HepG2 (cell line): ENCODE results near the gene TRIM74. TPM values are rescaled to one million over a fixed set of nuclear protein-coding genes. Genes with fewer than 3 reads are reported as not detected.
"Not testable (repeated sequence)": the region's sequence is repeated elsewhere in the genome, so short reads cannot be mapped to it uniquely, and the experiment has no call there.

Experiments
- ATAC-seq: fragments of 200-7000 bp; cut with Tn5 transposase; 3 replicates; pipeline ENCODE4 v1.9.1; 2020; ENCODE audit warnings: mild to moderate bottlenecking, moderate library complexity
- BruUV-seq: library from RNA; stranded (reverse); fragments of 400-500 nt; replicated peaks from 2 replicates; lab custom pipeline; 2021; lab: Mats Ljungman, UMichigan
- CTCF ChIA-PET: fragments of 300-600 bp; formaldehyde crosslinking; extraction: SDS; loops from one replicate; lab custom pipeline; 2021; ENCODE audit warnings: low total read pairs, inconsistent platforms, low intra/inter-chr PET ratio; lab: Yijun Ruan, JAX
- POLR2A ChIA-PET: fragments of 350-600 bp; sonication (Branson Sonifier 250); formaldehyde crosslinking; loops from one replicate; lab custom pipeline; 2020; ENCODE audit warnings: antibody characterized with exemption, inconsistent platforms; lab: Yijun Ruan, JAX
- DNase-seq: peaks from one replicate; pipeline ENCODE4 v3.0.0-alpha.2; 2015; ENCODE audit warnings: low spot score
- FAIRE-seq: peaks from 3 replicates; lab custom pipeline; 2011; peaks lifted over from hg19 to GRCh38; lab: Jason Lieb, UNC
- H2AFZ ChIP-seq: one replicate; pipeline ENCODE4 v1.6.1; 2011; ENCODE audit warnings: low read length, inconsistent platforms
- H3K27ac ChIP-seq: fragments of 300-600 bp; 3 replicates; pipeline ENCODE4 v1.8.0; 2011; ENCODE audit warnings: mixed run types, mild to moderate bottlenecking, mixed read lengths, low read length, inconsistent platforms; ENCODE audit not compliant: insufficient read depth; ENCODE audit errors: extremely low read length
- H3K27me3 ChIP-seq, 2 experiments: fragments of 200-600 bp in 1 of 2; 2 replicates in 1 of 2; 3 replicates in 1 of 2; pipeline versions ENCODE4 v1.6.0 to v1.8.0; 2011; ENCODE audit warnings: low read length in 2 of 2, mild to moderate bottlenecking in 2 of 2, moderate library complexity in 2 of 2, inconsistent platforms in 1 of 2; ENCODE audit not compliant: insufficient read depth in 2 of 2, control insufficient read depth in 1 of 2
- H3K36me3 ChIP-seq, 2 experiments: fragments of 200-600 bp in 1 of 2; replicated peaks in 1 of 2; 2 replicates in 1 of 2; 3 replicates in 1 of 2; pipeline versions ENCODE4 v1.5.1 to v1.8.0; 2011; ENCODE audit warnings: low read length in 2 of 2, inconsistent platforms in 1 of 2; ENCODE audit not compliant: insufficient read depth in 2 of 2, control insufficient read depth in 1 of 2
- H3K4me1 ChIP-seq: 2 replicates; pipeline ENCODE4 v1.5.1; 2012; ENCODE audit warnings: low read length, inconsistent platforms; ENCODE audit not compliant: insufficient read depth
- H3K4me2 ChIP-seq: 2 replicates; pipeline ENCODE4 v1.6.0; 2011; ENCODE audit warnings: low read depth, low read length, inconsistent platforms
- H3K4me3 ChIP-seq, 3 experiments: fragments of 200-600 bp in 1 of 3; sonication (generic), shearing (Covaris generic) in 1 of 3; replicated peaks in 1 of 3; 2 replicates each; pipeline ENCODE4 v1.5.1; 2011 to 2016; ENCODE audit warnings: low read length in 3 of 3, inconsistent platforms in 2 of 3, low read depth in 2 of 3, mild to moderate bottlenecking in 2 of 3, control low read depth in 1 of 3, mixed read lengths in 1 of 3; ENCODE audit not compliant: insufficient read depth in 1 of 3
- H3K79me2 ChIP-seq: one replicate; pipeline ENCODE4 v1.6.1; 2011; ENCODE audit warnings: low read length, inconsistent platforms; ENCODE audit not compliant: insufficient read depth
- H3K9ac ChIP-seq: 2 replicates; pipeline ENCODE4 v1.6.0; 2011; ENCODE audit warnings: mild to moderate bottlenecking, low read depth, low read length, inconsistent platforms; ENCODE audit not compliant: insufficient read depth
- H3K9me3 ChIP-seq: 2 replicates; pipeline ENCODE4 v1.5.1; 2012; ENCODE audit warnings: mild to moderate bottlenecking, low read length
- H4K20me1 ChIP-seq: 2 replicates; pipeline ENCODE4 v1.6.0; 2011; ENCODE audit warnings: inconsistent platforms, mild to moderate bottlenecking, low read length, moderate library complexity; ENCODE audit not compliant: insufficient read depth
- WGBS: methylation state at CpG from one replicate; pipeline ENCODE4 v1.1.6; 2017; ENCODE audit warnings: low lambda C conversion rate; 5-methylcytosine and 5-hydroxymethylcytosine counted together
- in situ Hi-C: cut with HindIII; loops from 2 replicates; pipeline ENCODE4 v1.10.0; 2017; ENCODE audit warnings: low pct_unique_long_range_greater_than_20kb; ENCODE audit not compliant: extremely low pct_ligation_motif_present
- intact Hi-C: fragments of 100-400 bp; cut with micrococcal nuclease; formaldehyde crosslinking; loops from one replicate; pipeline ENCODE4 v1.10.0; 2022; ENCODE audit not compliant: unreplicated experiment
- polyA plus RNA-seq, 8 experiments: library from polyadenylated mRNA; depleted of rRNA in 3 of 8; stranded (reverse) in 7 of 8; unstranded in 1 of 8; fragments of >200 nt; fragmentation: Illumina TruSeq in 4 of 8; extraction: Trizol in 4 of 8; gene quantifications; 2 replicates each; pipeline versions ENCODE4 v1.2.1 to v1.2.3, GENCODE V29; 2011 to 2016; ENCODE audit warnings: low read depth in 4 of 8, missing spikeins in 1 of 8, mixed read lengths in 1 of 8; ENCODE audit not compliant: insufficient read depth in 1 of 8
- small RNA-seq, 3 experiments: library from RNA; depleted of rRNA; stranded (forward); fragments of <200 nt; gene quantifications; one replicate each; pipeline ENCODE3, GENCODE V24; 2012; ENCODE audit warnings: low read depth in 2 of 3, low replicate concordance in 1 of 3; ENCODE audit not compliant: insufficient read length in 3 of 3, insufficient read depth in 2 of 3
- total RNA-seq, 5 experiments: library from RNA; depleted of rRNA; stranded (reverse); fragments of >200 nt; fragmentation: Illumina TruSeq; extraction: Trizol; gene quantifications; 2 replicates each; pipeline ENCODE4 v1.2.3, GENCODE V29; 2016; ENCODE audit warnings: low read depth in 1 of 5

TRIM74 gene
- total and polyA plus RNA-seq, 2 of the 13 experiments (the other 11 are each of a cell fraction or from before 2014, with no cell fraction given): 0.51 to 1.4 TPM

DNA sequence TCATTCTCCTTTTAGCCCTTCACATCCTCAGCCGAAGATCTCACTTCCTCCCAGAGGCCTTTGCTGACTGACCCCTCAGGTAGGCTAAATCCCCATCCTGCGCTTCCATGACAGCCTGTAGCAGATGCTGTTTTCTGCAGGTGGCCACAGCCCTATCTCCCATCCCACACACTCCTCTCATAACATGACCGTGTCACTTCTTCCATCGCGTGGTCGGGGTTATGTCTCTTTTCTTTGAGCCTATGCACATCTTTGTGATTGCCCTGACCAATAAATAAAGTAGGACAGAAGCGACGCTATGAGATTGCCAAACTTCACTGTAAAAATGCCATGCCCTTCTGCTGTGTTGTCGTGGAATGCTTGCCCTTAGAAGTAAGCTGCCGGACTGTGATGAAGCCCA is 55.5 kb downstream of the TRIM74 start:
- H3K79me2 ChIP-seq: peaks cover 41% of the 10 kb centered on the region
- H3K27me3 ChIP-seq, CTCF ChIA-PET, H3K9me3 ChIP-seq, POLR2A ChIA-PET, BruUV-seq, ATAC-seq, H3K4me2 ChIP-seq, H3K27ac ChIP-seq, DNase-seq, in situ Hi-C loops, H2AFZ ChIP-seq, FAIRE-seq, H3K4me3 ChIP-seq, H3K9ac ChIP-seq: not testable (repeated sequence)
- WGBS: 95% methylated on average over 10 of the region's 10 CpGs
- H3K4me1 ChIP-seq: peaks cover 35% of the 10 kb centered on the region
- peaks cover 13% of the 10 kb centered on the region; the same call in 1 of the 2 replicates for H4K20me1 ChIP-seq
- intact Hi-C loops: loop anchor here (2.0 kb wide), 1 partner anchor 85 kb away; the partner anchor contains the start of gene TYW1B
- H3K36me3 ChIP-seq: peaks cover 6 to 38% of the 10 kb centered on the region in 2 experiments; a peak in 4 of 5 replicates

DNA sequence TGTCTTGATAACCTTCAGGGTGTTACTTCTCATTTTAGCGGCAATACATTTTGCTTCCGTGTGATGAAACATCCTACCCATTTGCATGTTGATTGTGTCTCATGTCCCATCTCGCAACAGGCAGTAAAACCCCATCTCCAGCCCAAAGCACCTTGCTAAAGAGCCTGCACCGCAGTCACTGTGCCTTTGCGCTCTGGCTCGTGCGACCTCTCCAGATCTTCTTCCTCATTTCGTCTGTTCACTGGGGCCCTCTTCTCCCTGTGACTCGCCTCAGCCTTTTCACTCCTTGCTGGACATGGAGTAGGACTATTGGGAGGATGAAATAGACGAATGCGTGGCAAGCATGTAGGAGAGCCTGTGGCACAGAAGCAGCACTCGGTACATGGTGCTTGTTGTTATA is 57.9 kb downstream of the TRIM74 start:
- CTCF ChIA-PET, BruUV-seq, in situ Hi-C loops, H3K27ac ChIP-seq, H4K20me1 ChIP-seq, H3K9me3 ChIP-seq, POLR2A ChIA-PET, DNase-seq, ATAC-seq, H3K4me2 ChIP-seq, intact Hi-C loops, H3K4me3 ChIP-seq, H3K27me3 ChIP-seq, H3K9ac ChIP-seq, H2AFZ ChIP-seq, FAIRE-seq: not testable (repeated sequence)
- peaks cover 20% of the 10 kb centered on the region for H3K4me1 ChIP-seq
- peaks cover 38% of the 10 kb centered on the region for H3K79me2 ChIP-seq
- peaks cover 7 to 29% of the 10 kb centered on the region in 2 experiments; a peak in 4 of 5 replicates for H3K36me3 ChIP-seq
- 97% methylated on average over 11 of the region's 12 CpGs for WGBS

Small RNAs within 50 kb of the gene (small RNA-seq; reads per million reads assigned to genes)
- 0 reads per million in 3 experiments for gene RF00019

Other genes with a start within 250 kb of the TRIM74 start
- gene TYW1B, start 141.3 kb downstream of the TRIM74 start, total RNA-seq (2016; rRNA removed; fragmentation: Illumina TruSeq; extraction: Trizol): 3.3 and 5.5 TPM in 2 replicates
- 1.8 and 2.0 TPM in 2 replicates for gene TYW1B, start 141.3 kb downstream of the TRIM74 start, polyA plus RNA-seq (2011; rRNA removed)
- 8.4 and 12.7 TPM in 2 replicates for gene POM121, start 44.4 kb downstream of the TRIM74 start, total RNA-seq (2016; rRNA removed; fragmentation: Illumina TruSeq; extraction: Trizol)
- gene POM121, start 44.4 kb downstream of the TRIM74 start, polyA plus RNA-seq (2011; rRNA removed): 9.2 and 10.3 TPM in 2 replicates
- gene SPDYE8, start 60.3 kb upstream of the TRIM74 start, total RNA-seq (2016; rRNA removed; fragmentation: Illumina TruSeq; extraction: Trizol): not detected in 2 replicates
- not detected in 2 replicates for gene SPDYE8, start 60.3 kb upstream of the TRIM74 start, polyA plus RNA-seq (2011; rRNA removed)
- not detected in 2 replicates for gene SPDYE11, start 88.4 kb upstream of the TRIM74 start, total RNA-seq (2016; rRNA removed; fragmentation: Illumina TruSeq; extraction: Trizol)
- not detected in 2 replicates for gene SPDYE11, start 88.4 kb upstream of the TRIM74 start, polyA plus RNA-seq (2011; rRNA removed)
- not detected in 2 replicates for gene SPDYE9, start 116.6 kb upstream of the TRIM74 start, total RNA-seq (2016; rRNA removed; fragmentation: Illumina TruSeq; extraction: Trizol)
- gene SPDYE9, start 116.6 kb upstream of the TRIM74 start, polyA plus RNA-seq (2011; rRNA removed): not detected in 2 replicates